Left lung (tissue), 10 donors: ENCODE data around the gene NECTIN3. TPM values are rescaled to one million over a fixed set of nuclear protein-coding genes. Genes with fewer than 3 reads are reported as not detected.

Experiments
- ATAC-seq: fragments of 200-7000 bp; cut with Tn5 transposase; one replicate; pipeline ENCODE4 v1.9.1; 2020; ENCODE audit warnings: moderate library complexity
- DNase-seq, 4 donors: peaks; one replicate each; pipeline ENCODE4 v3.0.0-alpha.2; 2013 to 2020
- H3K27ac ChIP-seq, 2 donors: fragments of 200-600 bp; sonication (generic) in 1 of 2; one replicate each; pipeline versions ENCODE4 v1.5.0 to v1.8.0; 2020 to 2021
- H3K27me3 ChIP-seq, 2 donors: fragments of 200-600 bp; sonication (generic) in 1 of 2; one replicate each; pipeline versions ENCODE4 v1.5.0 to v1.8.0; 2020 to 2021
- H3K36me3 ChIP-seq, 2 donors: fragments of 200-600 bp; sonication (generic) in 1 of 2; one replicate each; pipeline versions ENCODE4 v1.5.0 to v1.8.0; 2020 to 2021
- H3K4me1 ChIP-seq, 2 donors: fragments of 200-600 bp; one replicate each; pipeline ENCODE4 v1.8.0; 2021
- H3K4me3 ChIP-seq, 2 donors: fragments of 200-600 bp; sonication (generic) in 1 of 2; one replicate each; pipeline versions ENCODE4 v1.5.0 to v1.8.0; 2020 to 2021; ENCODE audit warnings: mild to moderate bottlenecking in 1 of 2
- H3K9me3 ChIP-seq, 2 donors: fragments of 200-600 bp; sonication (generic) in 1 of 2; one replicate each; pipeline versions ENCODE4 v1.5.0 to v1.8.0; 2020 to 2021
- CTCF ChIP-seq, 2 donors: fragments of 200-600 bp; sonication (generic) in 1 of 2; IDR thresholded peaks; one replicate each; pipeline versions ENCODE4 v1.5.0 to v1.8.0; 2021; ENCODE audit warnings: antibody characterized with exemption in 2 of 2
- intact Hi-C, 2 donors: fragments of 100-400 bp; cut with DNase I; formaldehyde crosslinking; loops; one replicate each; pipeline versions ENCODE4 v1.11.2 to v1.14.2; 2022
- polyA plus RNA-seq, 6 donors: library from polyadenylated mRNA; unstranded; fragments of 120-200 nt; gene quantifications; one replicate each; pipeline ENCODE4 v1.2.1, GENCODE V29; 2013; ENCODE audit not compliant: insufficient read length in 6 of 6
- total RNA-seq, 2 donors: library from RNA; stranded (reverse); fragmentation: NEBNext Ultra II Directional; extraction: Animal tissue kit (Norgen Biotek cat#: 25700); gene quantifications; one replicate each; pipeline ENCODE4 v1.2.1, GENCODE V29; 2021
- donor health status: DM: no; HTN: yes; CAD: no.
- donor health status: DM: no; HTN: no; CAD: no.

NECTIN3 gene
- total and polyA plus RNA-seq, 8 donors: 24.9 to 149 (median 78.9) TPM

GRCh38 chr3:111190518-111190917 is 118.9 kb downstream of the NECTIN3 start:
- H3K27ac ChIP-seq: no peak overlapping the region
- ATAC-seq (no peak), DNase-seq (no peak)
- H3K36me3 ChIP-seq: no peaks in the 10 kb centered on the region
- H3K9me3 ChIP-seq: no peaks in the 10 kb centered on the region
- H3K4me3 ChIP-seq: no peak overlapping the region
- TF ChIP-seq CTCF (IDR thresholded peaks at IDR 0.05): no peak
- no peaks in the 10 kb centered on the region for H3K4me1 ChIP-seq
- H3K27me3 ChIP-seq: no peaks in the 10 kb centered on the region
- intact Hi-C loops: no loop called here

- intact Hi-C loops: no loop called here
- H3K4me1 ChIP-seq: no peaks in the 10 kb centered on the region
- ATAC-seq: no peak
Measured at GRCh38 chr3:111193472-111193871, 121.9 kb downstream of the NECTIN3 start.

GRCh38 chr3:111194048-111194447 is 122.4 kb downstream of the NECTIN3 start:
- no peak overlapping the region for H3K4me3 ChIP-seq
- intact Hi-C loops: no loop called here
- DNase-seq (no peak), ATAC-seq (no peak)
- no peak overlapping the region for H3K27ac ChIP-seq
- no peaks in the 10 kb centered on the region for H3K27me3 ChIP-seq
- no peaks in the 10 kb centered on the region for H3K4me1 ChIP-seq
- H3K9me3 ChIP-seq: no peaks in the 10 kb centered on the region
- no peaks in the 10 kb centered on the region for H3K36me3 ChIP-seq
- no peak for TF ChIP-seq CTCF (IDR thresholded peaks at IDR 0.05)

More at GRCh38 chr3:111193472-111193871, 121.9 kb downstream of the NECTIN3 start:
- no peaks in the 10 kb centered on the region for H3K36me3 ChIP-seq
- H3K27me3 ChIP-seq: no peaks in the 10 kb centered on the region
- H3K4me3 ChIP-seq: no peak overlapping the region
- no peak for DNase-seq
- no peak for TF ChIP-seq CTCF (IDR thresholded peaks at IDR 0.05)
- H3K27ac ChIP-seq: no peak overlapping the region
- no peaks in the 10 kb centered on the region for H3K9me3 ChIP-seq

GRCh38 chr3:111197485-111197884 is 125.9 kb downstream of the NECTIN3 start:
- no peaks in the 10 kb centered on the region for H3K4me1 ChIP-seq
- intact Hi-C loops: no loop called here
- H3K9me3 ChIP-seq: no peaks in the 10 kb centered on the region
- TF ChIP-seq CTCF (IDR thresholded peaks at IDR 0.05): no peak
- H3K27ac ChIP-seq: no peak overlapping the region
- no peaks in the 10 kb centered on the region for H3K36me3 ChIP-seq
- H3K4me3 ChIP-seq: no peak overlapping the region
- H3K27me3 ChIP-seq: no peaks in the 10 kb centered on the region
- DNase-seq (no peak), ATAC-seq (no peak)

GRCh38 chr3:111200027-111200426 is 128.4 kb downstream of the NECTIN3 start:
- no peak overlapping the region for H3K4me3 ChIP-seq

More at GRCh38 chr3:111200027-111200426, 128.4 kb downstream of the NECTIN3 start:
- no peak for TF ChIP-seq CTCF (IDR thresholded peaks at IDR 0.05)
- Histone ChIP-seq H3K36me3 (no peaks in the 10 kb centered on the region), H3K9me3 (no peaks in the 10 kb centered on the region), H3K27me3 (no peaks in the 10 kb centered on the region), H3K27ac (no peak overlapping the region), H3K4me1 (no peaks in the 10 kb centered on the region)
- ATAC-seq (no peak), DNase-seq (no peak)
- intact Hi-C loops: no loop called here
